CD4-positive, alpha-beta T cell treated with Interleukin-15 for 1 hour (primary cell): Measurements from ENCODE around the gene HS6ST3.

Experiments used
- DNase-seq: peaks from one replicate; pipeline ENCODE4 v3.0.0-alpha.2; 2020

Gene HS6ST3

GRCh38 chr13:96342852-96343465 lies 253.1 kb downstream of the HS6ST3 start:
- DNase-seq = no peak

- DNase-seq = no peak
Observed at GRCh38 chr13:96346921-96347320, 257.0 kb downstream of the HS6ST3 start.

GRCh38 chr13:96373597-96373996 lies 283.7 kb downstream of the HS6ST3 start:
- no peak for DNase-seq

- DNase-seq = no peak
Observed at GRCh38 chr13:96377835-96378234, 287.9 kb downstream of the HS6ST3 start.

GRCh38 chr13:96379967-96380366 lies 290.1 kb downstream of the HS6ST3 start:
- DNase-seq = no peak

- DNase-seq = no peak
Observed at GRCh38 chr13:96381681-96382080, 291.8 kb downstream of the HS6ST3 start.

GRCh38 chr13:96388598-96388997 lies 298.7 kb downstream of the HS6ST3 start:
- no peak for DNase-seq

GRCh38 chr13:96391606-96392005 lies 301.7 kb downstream of the HS6ST3 start:
- no peak for DNase-seq

- no peak for DNase-seq
Observed at GRCh38 chr13:96397807-96398206, 307.9 kb downstream of the HS6ST3 start.

- no peak for DNase-seq
Observed at GRCh38 chr13:96398486-96398885, 308.6 kb downstream of the HS6ST3 start.

GRCh38 chr13:96403241-96403640 lies 313.3 kb downstream of the HS6ST3 start:
- no peak for DNase-seq

GRCh38 chr13:96403651-96404050 lies 313.7 kb downstream of the HS6ST3 start:
- no peak for DNase-seq

GRCh38 chr13:96415831-96416385 lies 326.0 kb downstream of the HS6ST3 start:
- no peak for DNase-seq

- no peak for DNase-seq
Observed at GRCh38 chr13:96417939-96418685, 328.2 kb downstream of the HS6ST3 start.

GRCh38 chr13:96421314-96421713 lies 331.4 kb downstream of the HS6ST3 start:
- no peak for DNase-seq

- no peak for DNase-seq
Observed at GRCh38 chr13:96422002-96422401, 332.1 kb downstream of the HS6ST3 start.

GRCh38 chr13:96426167-96426566 lies 336.3 kb downstream of the HS6ST3 start:
- DNase-seq = no peak

GRCh38 chr13:96428911-96429310 lies 339.0 kb downstream of the HS6ST3 start:
- DNase-seq = no peak

- no peak for DNase-seq
Observed at GRCh38 chr13:96431044-96431581, 341.2 kb downstream of the HS6ST3 start.

GRCh38 chr13:96444676-96445075 lies 354.8 kb downstream of the HS6ST3 start:
- DNase-seq = no peak

GRCh38 chr13:96449920-96450319 lies 360.0 kb downstream of the HS6ST3 start:
- DNase-seq = no peak

- no peak for DNase-seq
Observed at GRCh38 chr13:96450326-96451020, 360.6 kb downstream of the HS6ST3 start.

GRCh38 chr13:96454466-96454865 lies 364.6 kb downstream of the HS6ST3 start:
- no peak for DNase-seq
